K562 (cell line): Measurements from ENCODE around the gene GADL1. TPM values are rescaled to one million over a fixed set of nuclear protein-coding genes. Genes with fewer than 3 reads are reported as not detected.

ENCODE experiments used
- ATAC-seq: fragments of 200-7000 bp; cut with Tn5 transposase; 3 replicates; pipeline ENCODE4 v1.9.1; 2020; ENCODE audit warnings: moderate library complexity
- BruUV-seq: library from RNA; stranded (reverse); fragments of 400-500 nt; replicated peaks from 2 replicates; lab custom pipeline; 2021; lab: Mats Ljungman, UMichigan
- CTCF ChIA-PET: fragments of 300-600 bp; formaldehyde crosslinking; extraction: SDS; loops from one replicate; lab custom pipeline; 2021; ENCODE audit warnings: low intra/inter-chr PET ratio; lab: Yijun Ruan, JAX
- POLR2A ChIA-PET: fragments of 300-600, 350-650 bp; sonication (Branson Sonifier 250); formaldehyde crosslinking; extraction: SDS; loops from one replicate; lab custom pipeline; 2021; ENCODE audit warnings: antibody characterized with exemption, inconsistent platforms; lab: Yijun Ruan, JAX
- DNase-seq, 4 experiments: peaks; one replicate each; pipeline versions ENCODE4 v3.0.0 to v3.0.0-alpha.2; 2011 to 2018; ENCODE audit warnings: low spot score in 3 of 4, mixed read lengths in 3 of 4; ENCODE audit errors: extremely low read depth in 1 of 4
- FAIRE-seq: peaks from 2 replicates; lab custom pipeline; 2011; peaks lifted over from hg19 to GRCh38; lab: Jason Lieb, UNC
- H2AFZ ChIP-seq: 2 replicates; pipeline ENCODE4 v1.6.0; 2011; ENCODE audit warnings: low read depth, low read length, control low read depth, inconsistent platforms
- H3K27ac ChIP-seq: fragments of 200-600 bp; 3 replicates; pipeline ENCODE4 v1.8.0; 2011; ENCODE audit warnings: low read depth, mild to moderate bottlenecking, control low read depth, inconsistent platforms, low read length, moderate library complexity, mixed read lengths; ENCODE audit errors: extremely low read depth
- H3K27me3 ChIP-seq, 2 experiments: fragments of 300-600 bp in 1 of 2; 2 replicates in 1 of 2; 3 replicates in 1 of 2; pipeline versions ENCODE4 v1.6.0 to v1.8.0; 2011; ENCODE audit warnings: inconsistent platforms in 2 of 2, low read length in 2 of 2, mild to moderate bottlenecking in 1 of 2, mixed read lengths in 1 of 2, moderate library complexity in 1 of 2; ENCODE audit not compliant: control insufficient read depth in 2 of 2, insufficient read depth in 2 of 2
- H3K36me3 ChIP-seq: fragments of 300-600 bp; 3 replicates; pipeline ENCODE4 v1.8.0; 2011; ENCODE audit warnings: mild to moderate bottlenecking, low read length, inconsistent platforms; ENCODE audit not compliant: control insufficient read depth, insufficient read depth
- H3K4me1 ChIP-seq, 2 experiments: fragments of 200-600 bp in 1 of 2; replicated peaks in 1 of 2; 2 replicates in 1 of 2; 3 replicates in 1 of 2; pipeline versions ENCODE4 v1.5.1 to v1.8.0; 2011; ENCODE audit warnings: inconsistent platforms in 2 of 2, low read length in 2 of 2, mild to moderate bottlenecking in 1 of 2, mixed read lengths in 1 of 2, moderate library complexity in 1 of 2; ENCODE audit not compliant: control insufficient read depth in 2 of 2, insufficient read depth in 2 of 2
- H3K4me2 ChIP-seq: 2 replicates; pipeline ENCODE4 v1.6.1; 2011; ENCODE audit warnings: low read length, control low read depth, inconsistent platforms, mixed read lengths; ENCODE audit not compliant: insufficient read depth
- H3K4me3 ChIP-seq: fragments of 200-600 bp; sonication (generic), shearing (Covaris generic); 2 replicates; pipeline ENCODE4 v1.5.1; 2016; ENCODE audit warnings: control low read depth, inconsistent platforms
- H3K79me2 ChIP-seq: fragments of 200-600 bp; 3 replicates; pipeline ENCODE4 v1.8.0; 2011; ENCODE audit warnings: low read length, inconsistent platforms; ENCODE audit not compliant: control insufficient read depth, insufficient read depth
- H3K9ac ChIP-seq, 2 experiments: 2 replicates each; pipeline versions ENCODE4 v1.6.0 to v1.6.1; 2011; ENCODE audit warnings: low read depth in 2 of 2, low read length in 2 of 2, control low read depth in 1 of 2, inconsistent platforms in 1 of 2, mild to moderate bottlenecking in 1 of 2, mixed read lengths in 1 of 2; ENCODE audit not compliant: insufficient read depth in 1 of 2
- H3K9me1 ChIP-seq: one replicate; pipeline ENCODE4 v1.6.0; 2011; ENCODE audit warnings: inconsistent platforms, mild to moderate bottlenecking, low read length, moderate library complexity; ENCODE audit not compliant: control insufficient read depth, insufficient read depth
- H3K9me3 ChIP-seq: replicated peaks from 2 replicates; pipeline ENCODE4 v1.5.1; 2011; ENCODE audit warnings: low read depth, low read length, inconsistent platforms; ENCODE audit not compliant: control insufficient read depth, insufficient read depth
- H4K20me1 ChIP-seq: replicated peaks from 2 replicates; pipeline ENCODE4 v1.6.1; 2011; ENCODE audit warnings: low read length, inconsistent platforms, mixed read lengths; ENCODE audit not compliant: control insufficient read depth, insufficient read depth
- CBFB ChIP-seq: sonication (generic); formaldehyde crosslinking; IDR thresholded peaks from 2 replicates; pipeline ENCODE4 v1.4.0; 2020; ENCODE audit warnings: mild to moderate bottlenecking, missing genetic modification reagents
- DLX4 ChIP-seq: fragments of 250-450 bp; sonication (Bioruptor Pico); IDR thresholded peaks from 2 replicates; pipeline ENCODE4 v1.6.1; 2021; ENCODE audit warnings: mild to moderate bottlenecking
- EZH2 ChIP-seq: IDR thresholded peaks from 2 replicates; pipeline ENCODE4 v1.6.1; 2012; ENCODE audit warnings: low read depth, mild to moderate bottlenecking, inconsistent platforms, low read length, borderline replicate concordance
- HMG20A ChIP-seq: fragments of 450-650 bp; formaldehyde crosslinking; conservative IDR thresholded peaks from 2 replicates; pipeline ENCODE4 v1.4.0; 2020; ENCODE audit warnings: mild to moderate bottlenecking, mixed read lengths
- MCM2 ChIP-seq: fragments of 450-650 bp; IDR thresholded peaks from 2 replicates; pipeline ENCODE4 v1.6.1; 2017; ENCODE audit warnings: low read depth, mild to moderate bottlenecking
- PBX2 ChIP-seq, 2 experiments: IDR thresholded peaks in 1 of 2; conservative IDR thresholded peaks in 1 of 2; 2 replicates each; pipeline ENCODE4 v1.6.1; 2016; ENCODE audit warnings: low read depth in 2 of 2, mild to moderate bottlenecking in 1 of 2, missing compliant biosample characterization in 1 of 2, missing genetic modification characterization in 1 of 2, moderate library complexity in 1 of 2
- PCBP2 ChIP-seq: fragments of 200-400 bp; formaldehyde crosslinking; IDR thresholded peaks from 2 replicates; pipeline ENCODE4 v1.6.1; 2018; ENCODE audit warnings: low read length, low read depth, mild to moderate bottlenecking, moderate library complexity; ENCODE audit not compliant: poor library complexity, severe bottlenecking
- XRCC3 ChIP-seq: fragments of 450-650 bp; IDR thresholded peaks from 2 replicates; pipeline ENCODE4 v1.6.1; 2017; ENCODE audit warnings: mild to moderate bottlenecking, moderate library complexity
- ZNF146 ChIP-seq: IDR thresholded peaks from one replicate; pipeline ENCODE4 v1.6.1; 2018; ENCODE audit warnings: missing compliant biosample characterization; ENCODE audit not compliant: unreplicated experiment
- WGBS: fragments of 100-300 bp; shearing (Covaris generic); methylation state at CpG from one replicate; pipeline ENCODE4 v1.1.6; 2016; ENCODE audit warnings: low coverage, mixed read lengths; ENCODE audit not compliant: insufficient coverage; ENCODE audit errors: missing lambda C conversion rate; 5-methylcytosine and 5-hydroxymethylcytosine counted together
- in situ Hi-C: fragments of 300-500 bp; cut with MboI; formaldehyde crosslinking; loops from 4 replicates; pipeline ENCODE4 v1.15.0; 2018; ENCODE audit warnings: inconsistent platforms, mixed read lengths
- intact Hi-C: fragments of 100-400 bp; cut with micrococcal nuclease; formaldehyde crosslinking; loops from 2 replicates; pipeline ENCODE4 v1.14.2; 2022
- polyA plus RNA-seq, 8 experiments: library from polyadenylated mRNA; depleted of rRNA in 4 of 8; stranded (reverse) in 5 of 8; unstranded in 3 of 8; fragments of >200 nt; fragmentation: Nextera tagmentation in 2 of 8; fragmentation: Illumina TruSeq in 1 of 8; extraction: Ambion mirVana in 2 of 8; extraction: Trizol in 1 of 8; gene quantifications; 2 replicates each; pipeline versions ENCODE4 v1.2.1 to v1.2.3, GENCODE V29; 2011 to 2014; ENCODE audit warnings: inconsistent platforms in 1 of 8, missing spikeins in 1 of 8
- total RNA-seq, 7 experiments: library from RNA; depleted of rRNA in 6 of 7; stranded (reverse); fragments of >200 nt in 6 of 7; fragmentation: Illumina TruSeq in 2 of 7; extraction: Trizol in 2 of 7; gene quantifications; 2 replicates each; pipeline versions ENCODE4 v1.2.1 to v1.2.3, GENCODE V29; 2011 to 2021; ENCODE audit warnings: low replicate concordance in 1 of 7

The GADL1 gene
- total and polyA plus RNA-seq, 9 of the 15 experiments (the other 6 are each of a cell fraction or from before 2014, with no cell fraction given): 0.07 TPM; not detected in 8

GRCh38 chr3:30698549-30698948, 195.9 kb downstream of the GADL1 start:
- H4K20me1 ChIP-seq: no peaks in the 10 kb centered on the region
- H3K9me3 ChIP-seq: no peaks in the 10 kb centered on the region; the same call in 1 of the 2 replicates
- CTCF ChIA-PET: no interaction called here
- intact Hi-C loops: no loop called here
- no peaks in the 10 kb centered on the region for H3K79me2 ChIP-seq
- no peaks in the 10 kb centered on the region for H3K27me3 ChIP-seq
- POLR2A ChIA-PET: no interaction called here
- no peaks in the 10 kb centered on the region for H3K4me1 ChIP-seq
- no TSS peak for BruUV-seq
- in situ Hi-C loops: no loop called here
- H3K36me3 ChIP-seq: no peaks in the 10 kb centered on the region
- no peak overlapping the region for H3K9ac ChIP-seq
- H3K4me2 ChIP-seq: no peak overlapping the region
- H3K9me1 ChIP-seq: no peaks in the 10 kb centered on the region
- TF ChIP-seq ZNF146: no peak
- no peak for TF ChIP-seq XRCC3
- TF ChIP-seq EZH2: no peak
- no peak for TF ChIP-seq CBFB
- TF ChIP-seq DLX4: no peak
- no peak for TF ChIP-seq HMG20A
- no peak for TF ChIP-seq PBX2 (CRISPR knock-in tag; IDR thresholded peaks at IDR 0.05; ENCODE audit: low read depth)
- TF ChIP-seq PBX2 (tag; conservative IDR thresholded peaks at IDR 0.05; ENCODE audit: low read depth): no peak
- no peak for TF ChIP-seq MCM2
- TF ChIP-seq PCBP2: no peak
- TF ChIP-seq, all 486 proteins: peak for 0
- DNase-seq: no peak
- Histone ChIP-seq H2AFZ (no peak overlapping the region), H3K4me3 (no peak overlapping the region), H3K27ac (no peak overlapping the region)
- no peak for FAIRE-seq
- WGBS: 0% methylated on average over 2 of the region's 2 CpGs
- ATAC-seq: no peak
